GM13976 (cell line): ENCODE data around the gene COMT.

Experiments used
- DNase-seq: peaks from one replicate; pipeline ENCODE4 v3.0.0; 2012; ENCODE audit warnings: low spot score
- CTCF ChIP-seq: IDR thresholded peaks from 2 replicates; pipeline ENCODE4 v1.5.1; 2012; ENCODE audit warnings: borderline replicate concordance, mild to moderate bottlenecking; ENCODE audit not compliant: insufficient read depth; ENCODE audit errors: extremely low read depth, missing control alignments, control extremely low read depth
- in situ Hi-C: fragments of 300-500 bp; cut with MboI; formaldehyde crosslinking; loops from one replicate; pipeline ENCODE4 v1.12.0; 2022; ENCODE audit warnings: low sequenced_read_pairs, mixed read lengths, inconsistent platforms; ENCODE audit not compliant: unreplicated experiment

Gene COMT

GRCh38 chr22:19980766-19981165 lies 39.2 kb downstream of the COMT start:
- no peak for DNase-seq
- in situ Hi-C loops: no loop called here
- TF ChIP-seq CTCF: no peak

GRCh38 chr22:19981171-19981960 lies 39.8 kb downstream of the COMT start:
- in situ Hi-C loops: no loop called here
- no peak for DNase-seq
- no peak for TF ChIP-seq CTCF

DNA sequence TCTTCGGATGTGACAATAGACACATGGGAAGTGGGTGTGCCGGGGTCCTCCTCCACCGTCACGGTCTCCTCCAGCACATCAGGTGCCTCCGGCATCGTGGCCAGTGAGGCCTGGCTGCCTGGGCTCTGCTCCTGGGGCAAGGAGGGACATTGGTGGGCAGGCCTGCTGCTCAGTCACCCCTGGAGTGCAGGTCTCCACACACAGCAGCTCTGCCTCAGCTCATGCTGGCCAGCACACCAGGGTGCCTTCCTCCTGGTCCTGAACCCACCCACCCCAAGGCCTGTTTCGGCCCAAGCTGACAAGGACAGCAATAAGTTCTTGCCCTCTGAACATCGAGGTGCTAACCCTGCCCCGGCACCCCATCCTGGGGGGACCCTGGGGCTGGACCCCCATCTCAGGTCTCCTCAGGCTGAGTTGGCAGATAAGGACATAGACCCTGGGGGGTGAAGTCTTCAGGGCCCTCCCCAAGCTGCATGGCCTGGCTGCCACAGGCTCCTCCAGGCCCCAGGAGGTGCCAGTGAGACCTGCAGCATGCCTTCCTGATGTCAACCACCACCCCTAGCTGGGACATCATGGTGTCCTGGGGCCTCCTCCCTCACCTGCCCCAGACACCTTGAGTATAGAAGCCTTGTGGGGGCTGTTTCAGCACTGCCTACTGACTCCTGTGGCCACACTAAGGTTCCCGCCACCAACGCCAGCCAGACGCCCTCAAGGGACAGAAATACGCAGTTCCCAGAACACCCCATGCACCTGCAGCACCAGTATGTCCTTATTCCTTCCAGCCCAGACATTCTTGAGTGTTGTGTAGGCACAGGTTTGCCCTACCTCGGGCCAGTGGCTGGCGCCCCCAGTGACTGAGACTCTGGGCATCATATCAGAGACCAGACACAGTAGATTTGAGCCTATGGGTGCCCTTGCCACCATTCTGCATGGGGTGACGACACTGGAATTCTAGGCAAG lies 40.7 kb downstream of the COMT start:
- in situ Hi-C loops: no loop called here
- TF ChIP-seq CTCF: no peak
- no peak for DNase-seq

GRCh38 chr22:19982991-19983578 lies 41.5 kb downstream of the COMT start:
- in situ Hi-C loops: no loop called here
- TF ChIP-seq CTCF: no peak
- DNase-seq: no peak

GRCh38 chr22:19983741-19984140 lies 42.2 kb downstream of the COMT start:
- no peak for TF ChIP-seq CTCF
- DNase-seq: no peak

DNA sequence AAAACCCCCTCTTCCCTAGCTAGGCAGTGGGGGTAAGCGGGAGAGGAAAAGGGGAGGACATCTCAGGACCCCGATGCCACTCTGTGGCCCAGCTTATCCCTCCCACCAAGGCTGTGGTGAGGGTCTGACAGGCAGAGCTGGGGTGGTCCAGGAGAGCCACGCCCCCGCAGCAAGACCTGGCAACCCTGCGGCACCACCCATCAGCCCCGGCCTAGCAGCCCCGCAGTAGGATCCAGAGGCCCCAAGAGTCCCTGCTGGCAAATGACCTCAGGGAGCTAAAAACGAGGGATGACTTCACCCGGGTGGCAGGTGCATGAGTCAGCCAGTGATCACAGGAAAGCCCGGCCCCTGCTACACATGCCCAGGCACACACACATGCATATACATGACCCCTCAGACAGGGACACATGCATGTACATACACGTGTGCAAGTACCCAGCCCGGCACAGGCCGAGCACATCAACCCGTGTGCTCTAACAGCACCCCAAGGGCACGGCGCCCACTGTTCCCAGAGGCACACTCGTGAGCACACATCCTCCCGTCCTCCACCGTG lies 42.7 kb downstream of the COMT start:
- in situ Hi-C loops: no loop called here
- DNase-seq: no peak
- no peak for TF ChIP-seq CTCF

More at GRCh38 chr22:19983741-19984140, 42.2 kb downstream of the COMT start:
- in situ Hi-C loops: no loop called here
